AG09319 (cell line): ENCODE measurements around the gene NTNG1.
A peak's percentile ranks its signal among the peaks of the same experiment; 100 is the strongest.

Experiments used
- DNase-seq: peaks from one replicate; pipeline ENCODE4 v3.0.0-alpha.2; 2010; ENCODE audit warnings: low read depth; ENCODE audit errors: extremely low read depth
- CTCF ChIP-seq: IDR thresholded peaks from 2 replicates; pipeline ENCODE4 v1.5.1; 2011; ENCODE audit warnings: low read depth, mild to moderate bottlenecking, inconsistent platforms, low read length, moderate library complexity

NTNG1 gene

GRCh38 chr1:107389410-107390396 is 248.9 kb downstream of the NTNG1 start:
- TF ChIP-seq CTCF = no peak
- no peak for DNase-seq

GRCh38 chr1:107394301-107394700 is 253.5 kb downstream of the NTNG1 start:
- no peak for TF ChIP-seq CTCF
- no peak for DNase-seq

- DNase-seq = no peak
- TF ChIP-seq CTCF = no peak
These were observed 260.9 kb downstream of the NTNG1 start for GRCh38 chr1:107401704-107402103.

- no peak for DNase-seq
- no peak for TF ChIP-seq CTCF
These were observed 263.9 kb downstream of the NTNG1 start for GRCh38 chr1:107404756-107405155.

- peak; percentile 31 for DNase-seq
- no peak for TF ChIP-seq CTCF
These were observed 264.4 kb downstream of the NTNG1 start for GRCh38 chr1:107405236-107405635.

GRCh38 chr1:107407011-107407410 is 266.2 kb downstream of the NTNG1 start:
- no peak for DNase-seq
- no peak for TF ChIP-seq CTCF

- no peak for DNase-seq
- no peak for TF ChIP-seq CTCF
These were observed 272.7 kb downstream of the NTNG1 start for GRCh38 chr1:107413546-107413945.
